Neuron (in vitro differentiated cells): ENCODE measurements around the gene KIF26B.
"Not testable (repeated sequence)": the region's sequence is repeated elsewhere in the genome, so short reads cannot be mapped to it uniquely, and the experiment has no call there.

ENCODE experiments used
- H2AFZ ChIP-seq: one replicate; pipeline ENCODE4 v1.6.1; 2013; ENCODE audit warnings: low read depth, mild to moderate bottlenecking, inconsistent platforms, low read length, moderate library complexity
- H3K27me3 ChIP-seq: one replicate; pipeline ENCODE4 v1.6.1; 2013; ENCODE audit warnings: low read length; ENCODE audit not compliant: insufficient read depth
- H3K36me3 ChIP-seq: one replicate; pipeline ENCODE4 v1.6.1; 2013; ENCODE audit warnings: low read length; ENCODE audit not compliant: insufficient read depth
- H3K4me1 ChIP-seq: one replicate; pipeline ENCODE4 v1.6.1; 2013; ENCODE audit warnings: low read length; ENCODE audit not compliant: insufficient read depth
- H3K4me3 ChIP-seq: 2 replicates; pipeline ENCODE4 v1.5.1; 2013; ENCODE audit warnings: mild to moderate bottlenecking, low read length, moderate library complexity
- H3K9me3 ChIP-seq: one replicate; pipeline ENCODE4 v1.6.1; 2013; ENCODE audit warnings: low read length

Gene KIF26B

GRCh38 chr1:245671966-245672767 is 517.4 kb downstream of the KIF26B start:
- Histone ChIP-seq H2AFZ (no peak overlapping the region), H3K4me1 (peaks cover 19% of the 10 kb centered on the region), H3K9me3 (no peaks in the 10 kb centered on the region), H3K27me3 (no peaks in the 10 kb centered on the region), H3K36me3 (no peaks in the 10 kb centered on the region), H3K4me3 (no peak overlapping the region)

GRCh38 chr1:245672836-245673656 is 518.3 kb downstream of the KIF26B start:
- H3K36me3 ChIP-seq, H2AFZ ChIP-seq, H3K9me3 ChIP-seq, H3K4me3 ChIP-seq, H3K27me3 ChIP-seq: not testable (repeated sequence)
- peaks cover 19% of the 10 kb centered on the region for H3K4me1 ChIP-seq

GRCh38 chr1:245673881-245674414 is 519.2 kb downstream of the KIF26B start:
- Histone ChIP-seq H3K4me3 (no peak overlapping the region), H3K27me3 (no peaks in the 10 kb centered on the region), H3K4me1 (peaks cover 19% of the 10 kb centered on the region), H3K9me3 (no peaks in the 10 kb centered on the region), H2AFZ (no peak overlapping the region), H3K36me3 (no peaks in the 10 kb centered on the region)

- Histone ChIP-seq H3K9me3 (no peaks in the 10 kb centered on the region), H3K4me3 (no peak overlapping the region), H3K4me1 (peaks cover 15% of the 10 kb centered on the region), H3K27me3 (no peaks in the 10 kb centered on the region), H3K36me3 (no peaks in the 10 kb centered on the region), H2AFZ (no peak overlapping the region)
These were observed 522.9 kb downstream of the KIF26B start for GRCh38 chr1:245677461-245678240.

GRCh38 chr1:245678860-245679411 is 524.2 kb downstream of the KIF26B start:
- no peaks in the 10 kb centered on the region for H3K36me3 ChIP-seq
- no peak overlapping the region for H2AFZ ChIP-seq
- H3K9me3 ChIP-seq, result no peaks in the 10 kb centered on the region
- no peaks in the 10 kb centered on the region for H3K27me3 ChIP-seq
- no peak overlapping the region for H3K4me3 ChIP-seq
- peaks cover 8% of the 10 kb centered on the region for H3K4me1 ChIP-seq

GRCh38 chr1:245679821-245680780 is 525.3 kb downstream of the KIF26B start:
- H3K4me1 ChIP-seq, result no peaks in the 10 kb centered on the region
- no peaks in the 10 kb centered on the region for H3K27me3 ChIP-seq
- no peaks in the 10 kb centered on the region for H3K9me3 ChIP-seq
- H3K4me3 ChIP-seq, result no peak overlapping the region
- peaks cover 4% of the 10 kb centered on the region for H3K36me3 ChIP-seq
- no peak overlapping the region for H2AFZ ChIP-seq

GRCh38 chr1:245682638-245683628 is 528.1 kb downstream of the KIF26B start:
- H3K4me3 ChIP-seq, result no peak overlapping the region
- no peaks in the 10 kb centered on the region for H3K9me3 ChIP-seq
- H2AFZ ChIP-seq, result no peak overlapping the region
- peaks cover 14% of the 10 kb centered on the region for H3K36me3 ChIP-seq
- H3K4me1 ChIP-seq, result no peaks in the 10 kb centered on the region
- H3K27me3 ChIP-seq, result no peaks in the 10 kb centered on the region

- Histone ChIP-seq H3K9me3 (no peaks in the 10 kb centered on the region), H3K4me3 (no peak overlapping the region), H3K36me3 (peaks cover 14% of the 10 kb centered on the region), H3K27me3 (no peaks in the 10 kb centered on the region), H3K4me1 (no peaks in the 10 kb centered on the region), H2AFZ (no peak overlapping the region)
These were observed 528.9 kb downstream of the KIF26B start for GRCh38 chr1:245683676-245684075.

- Histone ChIP-seq H3K36me3 (peaks cover 14% of the 10 kb centered on the region), H3K4me3 (no peak overlapping the region), H2AFZ (no peak overlapping the region), H3K4me1 (no peaks in the 10 kb centered on the region), H3K27me3 (no peaks in the 10 kb centered on the region), H3K9me3 (no peaks in the 10 kb centered on the region)
These were observed 529.4 kb downstream of the KIF26B start for GRCh38 chr1:245684166-245684565.

- Histone ChIP-seq H2AFZ (no peak overlapping the region), H3K9me3 (no peaks in the 10 kb centered on the region), H3K27me3 (no peaks in the 10 kb centered on the region), H3K4me1 (no peaks in the 10 kb centered on the region), H3K36me3 (peaks cover 14% of the 10 kb centered on the region), H3K4me3 (no peak overlapping the region)
These were observed 529.8 kb downstream of the KIF26B start for GRCh38 chr1:245684571-245684970.
